ENCODE data around the gene HSD17B13. TPM values are rescaled to one million over a fixed set of nuclear protein-coding genes. Genes with fewer than 3 reads are reported as not detected.

The HSD17B13 gene
- polyA plus RNA-seq, 1 of the 3 experiments (the other 2 are of a cell fraction): 0.13 TPM

DNA sequence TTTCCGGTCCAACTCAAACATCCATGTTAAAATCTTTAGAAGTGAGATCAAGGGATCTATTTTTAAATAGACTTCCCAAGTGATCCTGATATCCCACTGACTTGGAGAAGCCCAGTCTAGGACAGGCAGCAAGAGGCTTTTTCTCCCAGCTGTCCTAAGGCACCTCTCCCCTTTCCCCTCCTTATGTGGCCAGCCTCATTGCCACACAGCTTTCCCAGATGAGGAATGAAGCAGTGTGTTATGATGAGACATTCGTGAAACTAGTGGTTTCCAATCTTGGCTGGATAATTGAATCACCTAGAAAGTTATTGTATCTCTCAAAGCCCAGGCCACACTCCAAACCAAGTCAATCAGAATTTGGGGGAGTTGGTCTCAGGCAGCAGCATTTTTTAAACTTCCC, 16.8 kb upstream of the HSD17B13 start:
- TF ChIP-seq FOXM1 (IDR thresholded peaks at IDR 0.05; ENCODE audit: low read depth): no peak
- no peak for TF ChIP-seq POLR2AphosphoS5 (IDR thresholded peaks at IDR 0.05; ENCODE audit: low read depth, low read length)
- TF ChIP-seq FOXJ3 (CRISPR knock-in tag; IDR thresholded peaks at IDR 0.05): no peak
- no peak for TF ChIP-seq GABPA (IDR thresholded peaks at IDR 0.05; ENCODE audit: low read depth)
- no peak for TF ChIP-seq RXRA (IDR thresholded peaks at IDR 0.05; ENCODE audit: borderline replicate concordance, low read depth)
- no peak for TF ChIP-seq NRF1 (IDR thresholded peaks at IDR 0.05; ENCODE audit: low read depth, low read length)
- no peak for TF ChIP-seq TAF1 (IDR thresholded peaks at IDR 0.05; ENCODE audit: borderline replicate concordance, low read depth, low read length)
- TF ChIP-seq, protein P1, sequence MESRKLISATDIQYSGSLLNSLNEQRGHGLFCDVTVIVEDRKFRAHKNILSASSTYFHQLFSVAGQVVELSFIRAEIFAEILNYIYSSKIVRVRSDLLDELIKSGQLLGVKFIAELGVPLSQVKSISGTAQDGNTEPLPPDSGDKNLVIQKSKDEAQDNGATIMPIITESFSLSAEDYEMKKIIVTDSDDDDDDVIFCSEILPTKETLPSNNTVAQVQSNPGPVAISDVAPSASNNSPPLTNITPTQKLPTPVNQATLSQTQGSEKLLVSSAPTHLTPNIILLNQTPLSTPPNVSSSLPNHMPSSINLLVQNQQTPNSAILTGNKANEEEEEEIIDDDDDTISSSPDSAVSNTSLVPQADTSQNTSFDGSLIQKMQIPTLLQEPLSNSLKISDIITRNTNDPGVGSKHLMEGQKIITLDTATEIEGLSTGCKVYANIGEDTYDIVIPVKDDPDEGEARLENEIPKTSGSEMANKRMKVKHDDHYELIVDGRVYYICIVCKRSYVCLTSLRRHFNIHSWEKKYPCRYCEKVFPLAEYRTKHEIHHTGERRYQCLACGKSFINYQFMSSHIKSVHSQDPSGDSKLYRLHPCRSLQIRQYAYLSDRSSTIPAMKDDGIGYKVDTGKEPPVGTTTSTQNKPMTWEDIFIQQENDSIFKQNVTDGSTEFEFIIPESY (IDR thresholded peaks at IDR 0.05; ENCODE audit: borderline replicate concordance, low read depth): no peak
- no peak for TF ChIP-seq RCOR1 (IDR thresholded peaks at IDR 0.05; ENCODE audit: low read length)
- TF ChIP-seq, protein P2, sequence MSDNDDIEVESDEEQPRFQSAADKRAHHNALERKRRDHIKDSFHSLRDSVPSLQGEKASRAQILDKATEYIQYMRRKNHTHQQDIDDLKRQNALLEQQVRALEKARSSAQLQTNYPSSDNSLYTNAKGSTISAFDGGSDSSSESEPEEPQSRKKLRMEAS (IDR thresholded peaks at IDR 0.05; ENCODE audit: low read depth): no peak
- TF ChIP-seq MEF2A (IDR thresholded peaks at IDR 0.05; ENCODE audit: borderline replicate concordance, low read depth): no peak
- TF ChIP-seq YY1 (IDR thresholded peaks at IDR 0.05; ENCODE audit: low read depth): no peak
- TF ChIP-seq FOSL2 (IDR thresholded peaks at IDR 0.05; ENCODE audit: borderline replicate concordance, low read depth): no peak
- TF ChIP-seq JUND (IDR thresholded peaks at IDR 0.05): no peak
- no peak for TF ChIP-seq EP300 (IDR thresholded peaks at IDR 0.05; ENCODE audit: borderline replicate concordance in 1 of 2, low read depth in 1 of 2, low read length in 1 of 2)
- no peak for TF ChIP-seq ELF1 (IDR thresholded peaks at IDR 0.05)
- TF ChIP-seq, protein P3, sequence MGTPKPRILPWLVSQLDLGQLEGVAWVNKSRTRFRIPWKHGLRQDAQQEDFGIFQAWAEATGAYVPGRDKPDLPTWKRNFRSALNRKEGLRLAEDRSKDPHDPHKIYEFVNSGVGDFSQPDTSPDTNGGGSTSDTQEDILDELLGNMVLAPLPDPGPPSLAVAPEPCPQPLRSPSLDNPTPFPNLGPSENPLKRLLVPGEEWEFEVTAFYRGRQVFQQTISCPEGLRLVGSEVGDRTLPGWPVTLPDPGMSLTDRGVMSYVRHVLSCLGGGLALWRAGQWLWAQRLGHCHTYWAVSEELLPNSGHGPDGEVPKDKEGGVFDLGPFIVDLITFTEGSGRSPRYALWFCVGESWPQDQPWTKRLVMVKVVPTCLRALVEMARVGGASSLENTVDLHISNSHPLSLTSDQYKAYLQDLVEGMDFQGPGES (IDR thresholded peaks at IDR 0.05; ENCODE audit: low read depth, low read length): no peak
- peaks cover 29 to 70% of the 10 kb centered on the region in 2 experiments for H3K36me3 ChIP-seq (replicated peaks in 1 of 2; ENCODE audit: control insufficient read depth in 1 of 2, insufficient read depth in 2 of 2, low read length in 1 of 2)
- no peaks in the 10 kb centered on the region for H3K4me1 ChIP-seq (ENCODE audit: control insufficient read depth in 1 of 2, insufficient read depth in 2 of 2, low read depth in 1 of 2, low read length in 1 of 2)
- H3K4me2 ChIP-seq: no peak overlapping the region
- H3K4me3 ChIP-seq (ENCODE audit: low read depth in 2 of 2, low read length in 1 of 2): no peak overlapping the region
- H2AFZ ChIP-seq (ENCODE audit: low read depth): no peak overlapping the region
- no peak overlapping the region for H3K27ac ChIP-seq (ENCODE audit: low read depth in 2 of 2, low read length in 1 of 2)
- no peaks in the 10 kb centered on the region for H3F3A ChIP-seq (replicated peaks; ENCODE audit: insufficient read depth)
- no peaks in the 10 kb centered on the region for H3K9me2 ChIP-seq
- H4K20me1 ChIP-seq (ENCODE audit: insufficient read depth): no peaks in the 10 kb centered on the region
- POLR2A ChIA-PET: no interaction called here
- DNase-seq: no peak
- CTCF ChIA-PET: interaction anchor here (1.1 kb wide), 1 partner anchor 36 kb away, joined by 3 read pairs; no protein-coding TSS in a partner anchor
- H3K9ac ChIP-seq: no peak overlapping the region
- H3K27me3 ChIP-seq (ENCODE audit: insufficient read depth): no peaks in the 10 kb centered on the region
- WGBS (ENCODE audit: low lambda C conversion rate): 89% methylated on average over 2 of the region's 2 CpGs
- peaks cover 7% of the 10 kb centered on the region; the same call in 1 of the 2 replicates for H3K79me2 ChIP-seq (ENCODE audit: insufficient read depth)
- 0 out of 2 replicates have a peak, but pooled peaks cover 12% of the 10 kb centered on the region for H3K9me3 ChIP-seq
